A673 (cell line): Measurements from ENCODE around the gene UBL5. TPM values are rescaled to one million over a fixed set of nuclear protein-coding genes. Genes with fewer than 3 reads are reported as not detected.
A peak's percentile ranks its signal among the peaks of the same experiment; 100 is the strongest.
"Not testable (repeated sequence)": the region's sequence is repeated elsewhere in the genome, so short reads cannot be mapped to it uniquely, and the experiment has no call there.

Experiments used
- BruUV-seq: library from RNA; stranded (reverse); fragments of 400-500 nt; replicated peaks from 2 replicates; lab custom pipeline; 2021; lab: Mats Ljungman, UMichigan
- CTCF ChIA-PET: fragments of 300-600 bp; sonication (Branson Sonifier 250); formaldehyde crosslinking; loops from one replicate; lab custom pipeline; 2022; ENCODE audit warnings: antibody characterized with exemption; lab: Charles Lee
- POLR2A ChIA-PET: fragments of 300-600 bp; sonication (Branson Sonifier 250); formaldehyde crosslinking; loops from one replicate; lab custom pipeline; 2022; ENCODE audit warnings: antibody characterized with exemption; ENCODE audit not compliant: low non-redundant PET; lab: Charles Lee
- DNase-seq: peaks from one replicate; pipeline ENCODE4 v3.0.0-alpha.2; 2015; ENCODE audit warnings: low spot score
- H3K27ac ChIP-seq: fragments of 200-600 bp; sonication (generic); 2 replicates; pipeline ENCODE4 v1.5.1; 2016; ENCODE audit warnings: mixed run types, low read depth, mild to moderate bottlenecking, mixed read lengths, antibody characterized with exemption, low read length; ENCODE audit not compliant: poor library complexity, severe bottlenecking
- H3K27me3 ChIP-seq: fragments of 200-600 bp; sonication (generic); replicated peaks from 2 replicates; pipeline ENCODE4 v1.6.1; 2017; ENCODE audit warnings: mixed run types, low read depth, mild to moderate bottlenecking, mixed read lengths, antibody characterized with exemption, low read length; ENCODE audit not compliant: insufficient read depth, poor library complexity
- H3K36me3 ChIP-seq: fragments of 200-600 bp; sonication (generic); 2 replicates; pipeline ENCODE4 v1.6.1; 2016; ENCODE audit warnings: mixed run types, mild to moderate bottlenecking, mixed read lengths, antibody characterized with exemption, low read length; ENCODE audit not compliant: insufficient read depth, poor library complexity, severe bottlenecking
- H3K4me1 ChIP-seq: fragments of 200-600 bp; sonication (generic); 2 replicates; pipeline ENCODE4 v1.6.1; 2017; ENCODE audit warnings: mixed run types, mild to moderate bottlenecking, mixed read lengths, antibody characterized with exemption, low read length; ENCODE audit not compliant: insufficient read depth, poor library complexity, severe bottlenecking
- H3K4me3 ChIP-seq: fragments of 200-600 bp; sonication (generic); 2 replicates; pipeline ENCODE4 v1.5.1; 2016; ENCODE audit warnings: low read depth, mixed run types, mild to moderate bottlenecking, mixed read lengths, low read length; ENCODE audit not compliant: poor library complexity, severe bottlenecking
- H3K9me3 ChIP-seq: fragments of 200-600 bp; sonication (generic); 2 replicates; pipeline ENCODE4 v1.6.1; 2016; ENCODE audit warnings: mixed run types, low read depth, mild to moderate bottlenecking, mixed read lengths, antibody characterized with exemption, low read length; ENCODE audit not compliant: poor library complexity, severe bottlenecking
- CTCF ChIP-seq: fragments of 300-800, 200-600 bp; sonication (generic); conservative IDR thresholded peaks from 2 replicates; pipeline ENCODE4 v1.5.1; 2017; ENCODE audit warnings: low read depth, mild to moderate bottlenecking, antibody characterized with exemption, low read length, moderate library complexity, mixed read lengths
- EZH2 ChIP-seq: fragments of 200-600 bp; sonication (generic); IDR thresholded peaks from 2 replicates; pipeline ENCODE4 v1.6.1; 2017; ENCODE audit warnings: borderline replicate concordance, low read depth, mild to moderate bottlenecking, mixed read lengths, antibody characterized with exemption, low read length; ENCODE audit not compliant: poor library complexity, severe bottlenecking
- intact Hi-C: fragments of 100-400 bp; cut with micrococcal nuclease; formaldehyde crosslinking; loops from one replicate; pipeline ENCODE4 v1.10.0; 2022; ENCODE audit not compliant: unreplicated experiment
- total RNA-seq: library from RNA; stranded (reverse); gene quantifications from 2 replicates; pipeline ENCODE4 v1.2.3, GENCODE V29; 2021

UBL5 gene
- total RNA-seq, 1 experiment from 2014 or later, result 383 TPM

- BruUV-seq, result no TSS peak
- CTCF ChIA-PET, result no interaction called here
- peaks cover 6% of the 10 kb centered on the region for H3K4me1 ChIP-seq
- intact Hi-C loops, result no loop called here
- H3K36me3 ChIP-seq, result peaks cover 9% of the 10 kb centered on the region
- H3K9me3 ChIP-seq, result no peaks in the 10 kb centered on the region
- H3K4me3 ChIP-seq, result peak overlapping the region; percentile 96
- TF ChIP-seq CTCF (no peak), EZH2 (no peak)
- POLR2A ChIA-PET, result interaction anchor here (0.6 to 0.7 kb wide), 3 partner anchors 17 to 1898 kb away, joined by 3 to 8 read pairs (median 5); partner anchors contain the start of gene PIN1
- H3K27ac ChIP-seq, result peak overlapping the region; percentile 96
- H3K27me3 ChIP-seq, result no peaks in the 10 kb centered on the region
- no peak for DNase-seq
Measured at GRCh38 chr19:9818175-9818733, 9.5 kb upstream of the UBL5 start.

GRCh38 chr19:9818734-9819595 lies 8.8 kb upstream of the UBL5 start, which contains the start of gene FBXL12:
FBXL12 (minus strand) TSS chr19:9819079; CDS start chr19:9818813, 266 bp downstream.
- H3K9me3 ChIP-seq, result no peaks in the 10 kb centered on the region
- peak within 1 kb of the TSS; percentile 96 for H3K27ac ChIP-seq
- CTCF ChIA-PET, result no interaction called here
- no peak for TF ChIP-seq EZH2
- no peak for TF ChIP-seq CTCF
- BruUV-seq, result no TSS peak
- peak within 1 kb of the TSS; percentile 96 for H3K4me3 ChIP-seq
- no peaks in the 10 kb centered on the region for H3K27me3 ChIP-seq
- peaks cover 6% of the 10 kb centered on the region for H3K4me1 ChIP-seq
- intact Hi-C loops, result no loop called here
- peak; percentile 99 for DNase-seq
- POLR2A ChIA-PET, result interaction anchor here (0.6 to 0.7 kb wide), 3 partner anchors 16 to 1898 kb away, joined by 3 to 8 read pairs (median 5); partner anchors contain the start of gene PIN1
- peaks cover 9% of the 10 kb centered on the region for H3K36me3 ChIP-seq

- no peak for TF ChIP-seq CTCF
- no peak for TF ChIP-seq EZH2
- DNase-seq, result no peak
- Histone ChIP-seq H3K36me3 (peaks cover 9% of the 10 kb centered on the region), H3K27ac (peak overlapping the region; percentile 53), H3K27me3 (no peaks in the 10 kb centered on the region), H3K9me3 (no peaks in the 10 kb centered on the region), H3K4me3 (peak overlapping the region; percentile 96), H3K4me1 (peaks cover 6% of the 10 kb centered on the region)
- ChIA-PET POLR2A (no interaction called here), CTCF (no interaction called here)
- intact Hi-C loops, result no loop called here
- no TSS peak for BruUV-seq
Measured at GRCh38 chr19:9819596-9819909, 8.2 kb upstream of the UBL5 start.

GRCh38 chr19:9820034-9820433 lies 7.7 kb upstream of the UBL5 start:
- H3K27ac ChIP-seq, H3K27me3 ChIP-seq, DNase-seq, CTCF ChIA-PET, BruUV-seq, H3K4me1 ChIP-seq, H3K9me3 ChIP-seq, H3K36me3 ChIP-seq, POLR2A ChIA-PET, intact Hi-C loops: not testable (repeated sequence)
- peak overlapping the region; percentile 96 for H3K4me3 ChIP-seq
